NCI-H345 treated with DMSO at 0.1 percent for 48 hours (cell line): ENCODE measurements around the gene ZGPAT.
"Not testable (repeated sequence)": the region's sequence is repeated elsewhere in the genome, so short reads cannot be mapped to it uniquely, and the experiment has no call there.

ENCODE experiments used
- DNase-seq: peaks from one replicate; lab custom pipeline; 2025; ENCODE audit not compliant: unreplicated experiment; lab: John Stamatoyannopoulos, UW

ZGPAT gene, protein sequence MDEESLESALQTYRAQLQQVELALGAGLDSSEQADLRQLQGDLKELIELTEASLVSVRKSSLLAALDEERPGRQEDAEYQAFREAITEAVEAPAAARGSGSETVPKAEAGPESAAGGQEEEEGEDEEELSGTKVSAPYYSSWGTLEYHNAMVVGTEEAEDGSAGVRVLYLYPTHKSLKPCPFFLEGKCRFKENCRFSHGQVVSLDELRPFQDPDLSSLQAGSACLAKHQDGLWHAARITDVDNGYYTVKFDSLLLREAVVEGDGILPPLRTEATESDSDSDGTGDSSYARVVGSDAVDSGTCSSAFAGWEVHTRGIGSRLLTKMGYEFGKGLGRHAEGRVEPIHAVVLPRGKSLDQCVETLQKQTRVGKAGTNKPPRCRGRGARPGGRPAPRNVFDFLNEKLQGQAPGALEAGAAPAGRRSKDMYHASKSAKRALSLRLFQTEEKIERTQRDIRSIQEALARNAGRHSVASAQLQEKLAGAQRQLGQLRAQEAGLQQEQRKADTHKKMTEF

GRCh38 chr20:63707558-63708300, at the start of gene ZGPAT, which contains the start of gene ARFRP1:
ZGPAT (plus strand) TSS chr20:63708039; CDS start chr20:63708581, 542 bp downstream.
ARFRP1 (minus strand) TSS chr20:63707976; CDS start chr20:63707091, 885 bp downstream.
- peak; percentile 89 for DNase-seq

GRCh38 chr20:63658749-63659187, 49.1 kb upstream of the ZGPAT start:
- no peak for DNase-seq

- DNase-seq: no peak
Observed at GRCh38 chr20:63659370-63659769, 48.5 kb upstream of the ZGPAT start.

DNA sequence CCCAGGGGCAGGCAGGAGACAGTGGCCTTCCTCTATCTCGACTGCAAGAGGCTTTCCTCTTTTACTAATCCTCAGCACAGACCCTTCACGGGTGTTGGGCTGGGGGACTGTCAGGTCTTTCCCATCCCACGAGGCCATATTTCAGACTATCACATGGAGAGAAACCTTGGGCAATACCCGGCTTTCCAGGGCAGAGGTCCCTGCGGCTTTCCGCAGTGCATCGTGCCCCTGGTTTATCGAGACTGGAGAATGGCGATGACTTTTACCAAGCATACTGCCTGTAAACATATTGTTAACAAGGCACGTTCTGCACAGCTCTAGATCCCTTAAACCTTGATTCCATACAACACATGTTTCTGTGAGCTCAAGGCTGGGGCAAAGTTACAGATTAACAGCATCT, 47.7 kb upstream of the ZGPAT start:
- DNase-seq: not testable (repeated sequence)

GRCh38 chr20:63660622-63661021, 47.2 kb upstream of the ZGPAT start:
- no peak for DNase-seq

- DNase-seq: no peak
Observed at GRCh38 chr20:63661108-63661507, 46.7 kb upstream of the ZGPAT start.

DNA sequence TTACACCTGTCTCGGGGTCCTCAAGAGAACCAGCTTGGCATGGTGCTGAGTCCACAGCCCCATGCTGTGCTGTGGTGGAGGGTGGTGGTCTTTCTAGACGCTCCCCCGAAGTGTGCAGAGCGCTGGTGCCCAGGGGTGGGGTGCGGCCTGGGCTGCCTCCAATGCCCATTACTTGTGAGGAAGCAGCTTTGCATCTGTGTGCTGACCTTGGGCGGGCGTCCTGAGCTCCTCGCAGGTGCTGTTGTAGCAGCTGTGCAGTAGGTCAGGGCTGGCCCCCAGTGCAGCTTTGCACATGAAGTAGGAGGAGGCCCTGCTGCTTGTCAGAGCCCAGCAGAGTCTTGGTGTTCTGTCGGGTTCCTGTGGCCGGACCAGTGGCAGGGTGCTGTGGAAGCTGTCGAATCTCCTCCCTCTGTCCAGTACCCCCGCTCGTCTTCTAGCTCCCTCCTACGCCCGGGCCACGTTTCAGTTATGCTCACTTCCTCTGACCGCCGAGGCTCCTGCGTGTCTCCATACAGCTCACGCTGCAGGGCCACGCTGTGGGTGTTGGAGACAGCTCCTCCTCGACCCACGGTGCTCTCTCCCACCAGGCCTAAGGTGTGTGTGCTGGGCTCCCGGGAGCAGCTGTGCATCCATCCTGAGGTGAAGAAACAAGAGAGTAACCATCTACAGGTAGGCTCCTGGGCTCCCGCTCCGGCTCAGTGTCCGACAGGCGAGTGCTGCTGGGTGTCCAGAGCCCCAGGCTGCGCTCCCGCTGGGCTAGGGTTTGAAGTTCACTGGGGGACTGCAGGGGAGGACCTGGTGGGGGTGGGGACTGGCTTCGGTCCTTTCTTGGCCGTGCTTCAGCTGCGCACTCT, 45.7 kb upstream of the ZGPAT start:
- DNase-seq: no peak

DNA sequence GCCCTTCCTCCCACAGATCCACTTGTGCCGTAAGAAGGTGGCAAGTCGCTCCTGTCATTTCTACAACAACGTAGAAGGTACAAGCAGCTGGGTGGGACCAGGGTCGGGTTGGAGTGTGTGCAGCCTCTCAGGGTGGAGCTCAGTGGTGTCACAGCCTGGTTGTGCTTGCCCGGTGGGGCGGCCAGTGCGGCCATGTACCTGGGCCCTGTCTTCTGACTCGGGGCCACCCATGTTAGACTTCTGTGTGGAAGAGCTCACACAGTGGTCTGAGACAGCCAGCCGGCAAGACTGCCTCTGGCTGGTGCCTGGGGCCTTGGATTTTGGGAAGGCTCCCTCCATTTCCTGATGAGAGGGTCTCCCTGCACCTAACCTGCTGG, 45.0 kb upstream of the ZGPAT start:
- DNase-seq: no peak

DNA sequence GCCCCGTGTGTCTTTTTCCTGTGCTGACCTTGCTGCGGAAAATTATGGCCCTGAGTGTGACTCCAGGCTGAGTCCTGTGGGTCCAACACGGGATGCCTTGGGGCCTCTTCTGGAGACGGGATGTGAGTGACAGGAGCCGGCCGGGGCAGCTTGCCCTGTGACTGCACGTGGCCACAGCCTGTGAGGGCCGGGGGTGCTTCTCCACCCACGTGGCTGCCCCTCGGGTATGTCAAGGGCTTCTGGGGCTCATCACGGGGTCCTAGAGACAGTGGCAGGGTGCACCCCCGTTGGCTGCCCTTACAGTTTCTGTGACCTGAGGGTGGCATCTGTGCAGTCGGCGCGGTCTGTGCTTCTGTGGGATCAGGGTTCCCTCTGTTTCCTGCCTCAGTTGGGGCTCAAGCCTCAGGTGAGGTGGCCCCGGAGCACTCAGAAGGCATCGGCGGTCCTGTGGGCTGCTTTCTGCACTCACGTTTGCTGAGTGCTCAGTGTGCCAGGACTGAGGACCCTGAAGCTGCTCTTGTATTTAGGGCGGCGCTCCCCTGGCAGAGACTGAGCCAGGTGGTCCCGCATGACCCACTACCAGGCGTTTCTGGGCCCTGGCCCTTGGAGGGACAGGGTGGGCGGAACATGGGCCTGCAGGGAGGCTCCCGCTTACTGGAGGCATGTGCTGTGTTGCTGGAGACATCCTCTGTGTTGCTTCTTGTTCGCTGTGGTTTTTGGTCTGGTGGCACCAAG, 44.3 kb upstream of the ZGPAT start:
- no peak for DNase-seq

GRCh38 chr20:63664143-63664851, 43.5 kb upstream of the ZGPAT start:
- DNase-seq: no peak

DNA sequence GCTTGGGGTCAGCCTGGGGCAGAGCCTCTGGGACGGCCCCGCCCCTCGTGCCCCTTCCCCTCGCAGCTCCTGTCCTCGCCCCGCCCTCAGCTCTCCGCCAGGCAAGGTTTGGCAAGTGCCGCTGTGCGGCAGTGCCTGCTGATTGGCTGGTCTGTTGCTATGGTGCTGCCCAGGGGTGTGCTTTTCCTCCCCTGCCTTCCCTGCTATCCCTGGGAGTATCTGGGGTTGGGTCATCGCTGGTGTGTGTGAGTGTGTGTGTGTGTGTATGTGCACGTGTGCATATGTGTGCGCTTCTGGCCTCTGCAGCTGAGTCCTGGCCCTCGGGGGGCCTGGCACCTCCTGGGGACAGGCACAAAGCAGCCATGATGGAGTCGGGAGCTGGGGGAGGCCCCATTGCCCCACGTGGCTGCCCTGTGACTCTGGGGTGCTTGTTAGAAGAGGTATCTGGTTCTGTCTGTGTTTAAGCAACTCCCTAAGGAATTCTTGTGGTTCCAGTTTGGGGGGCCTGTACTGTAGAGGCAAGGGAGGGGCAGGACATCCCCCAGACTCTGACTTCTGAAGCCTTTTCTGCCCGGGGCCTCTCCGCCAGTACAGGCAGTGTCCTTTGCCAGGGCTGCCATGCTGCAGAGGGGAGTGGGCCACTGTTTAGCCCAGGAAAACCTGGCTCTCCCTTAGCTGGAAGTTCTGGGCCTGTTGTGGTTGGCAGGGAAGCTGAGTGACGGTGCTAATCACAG, 42.8 kb upstream of the ZGPAT start:
- DNase-seq: no peak

- DNase-seq: no peak
Observed at GRCh38 chr20:63665708-63666107, 42.1 kb upstream of the ZGPAT start.

- no peak for DNase-seq
Observed at GRCh38 chr20:63667858-63668257, 40.0 kb upstream of the ZGPAT start.

DNA sequence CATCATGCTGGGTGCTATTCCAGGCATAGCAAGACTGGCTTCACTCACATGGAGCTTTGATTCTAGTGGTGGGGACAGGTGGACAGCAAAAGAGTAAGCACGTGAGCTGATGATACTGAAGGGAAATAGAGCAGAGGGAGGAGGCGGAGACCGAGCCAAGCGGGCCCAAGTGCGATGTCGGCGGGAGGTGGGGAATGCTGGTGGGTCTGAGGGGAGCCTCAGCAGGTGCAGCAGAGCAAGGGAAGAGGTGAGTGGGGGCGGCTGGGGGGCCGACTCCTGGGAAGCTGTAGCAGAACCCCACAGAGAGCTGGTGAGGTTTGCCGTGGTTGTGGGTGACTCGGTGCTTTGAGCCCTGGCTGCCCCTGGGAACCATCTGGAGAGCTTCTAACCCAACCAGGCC, 39.5 kb upstream of the ZGPAT start:
- DNase-seq: no peak

- not testable (repeated sequence) for DNase-seq
Observed at GRCh38 chr20:63671695-63672094, 36.1 kb upstream of the ZGPAT start.

- no peak for DNase-seq
Observed at GRCh38 chr20:63672666-63673065, 35.2 kb upstream of the ZGPAT start.

DNA sequence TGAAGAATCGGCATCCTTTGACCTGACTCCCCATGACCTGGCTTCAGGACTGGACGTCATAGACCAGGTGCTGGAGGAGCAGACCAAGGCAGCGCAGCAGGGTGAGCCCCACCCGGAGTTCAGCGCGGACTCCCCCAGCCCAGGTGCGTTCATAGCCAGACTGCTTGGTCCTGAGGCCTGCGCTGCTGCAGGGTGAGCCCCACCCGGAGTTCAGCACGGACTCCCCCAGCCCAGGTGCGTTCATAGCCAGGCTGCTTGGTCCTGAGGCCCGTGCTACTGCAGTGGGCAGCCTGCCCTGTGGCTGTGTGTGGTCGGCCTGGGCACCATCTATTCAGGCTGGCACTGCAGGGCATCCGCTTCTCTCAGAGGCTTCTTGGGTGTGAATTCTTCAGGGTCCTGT, 33.9 kb upstream of the ZGPAT start:
- DNase-seq: no peak

DNA sequence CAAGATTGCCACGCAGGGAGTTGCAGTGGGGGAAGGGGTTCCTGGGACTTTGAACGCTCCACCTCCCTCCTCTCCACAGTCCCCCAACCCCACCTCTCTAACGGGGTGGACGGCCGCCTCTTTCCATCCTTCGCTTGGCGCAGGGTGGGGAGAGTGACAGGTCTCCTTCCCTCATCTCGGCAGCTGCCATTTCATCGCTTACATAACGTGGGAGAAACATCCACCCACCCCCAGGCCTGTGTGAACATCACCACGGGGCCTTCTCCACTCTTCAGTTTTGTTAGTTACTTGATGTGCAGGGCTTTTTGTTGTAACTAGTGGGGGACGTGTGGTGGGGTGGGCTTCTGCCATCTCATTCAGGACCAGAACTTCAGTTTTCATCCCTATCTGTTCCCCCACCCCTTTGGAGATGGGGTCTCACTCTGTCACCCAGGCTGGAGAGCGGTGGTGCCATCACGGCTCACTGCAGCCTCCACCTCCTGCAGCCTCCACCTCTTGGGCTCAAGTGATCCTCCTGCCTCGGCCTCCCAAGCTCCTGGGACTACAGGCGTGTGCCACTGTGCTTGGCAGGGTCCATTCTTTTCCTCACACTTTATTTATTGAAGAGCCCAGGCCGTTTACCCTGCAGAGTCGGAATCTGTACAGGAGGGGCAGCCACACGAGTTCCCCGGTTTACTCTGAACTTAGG, 32.0 kb upstream of the ZGPAT start:
- no peak for DNase-seq

GRCh38 chr20:63678071-63678470, 29.8 kb upstream of the ZGPAT start:
- no peak for DNase-seq
